Measurements from ENCODE around the gene CD151. TPM values are rescaled to one million over a fixed set of nuclear protein-coding genes. Genes with fewer than 3 reads are reported as not detected.

The CD151 gene
- total and polyA plus RNA-seq, 2 experiments from 2014 or later = 62.9 to 109 TPM

DNA sequence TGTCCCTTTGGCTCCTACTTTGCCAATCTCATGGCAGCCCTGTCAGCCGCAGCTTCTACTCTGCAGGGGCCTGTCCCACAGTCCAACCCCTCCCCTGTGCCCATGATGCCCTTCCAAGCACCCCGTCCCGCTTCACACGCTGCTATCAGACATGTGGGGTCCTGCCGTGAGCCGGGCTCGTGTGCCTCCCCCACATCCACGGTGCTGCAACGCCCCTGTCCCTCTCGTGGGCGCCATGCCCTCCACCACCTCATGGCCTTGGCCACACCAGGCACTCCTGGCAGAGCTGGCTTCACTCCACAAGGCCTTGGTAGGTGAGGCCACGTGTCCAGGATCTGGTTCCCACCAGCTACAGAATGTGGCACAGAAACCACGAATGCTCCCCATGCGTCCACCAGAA lies 54.8 kb downstream of the CD151 start (continued):
- no peak for TF ChIP-seq REST (IDR thresholded peaks at IDR 0.05; ENCODE audit: unreplicated experiment)

Small RNA genes within 50 kb of the gene (small RNA-seq; reads per million reads assigned to genes)
- not detected for gene SNORA52 (ENCODE audit: low replicate concordance)

Other genes starting within 250 kb of the CD151 start
- 13.8 and 17.3 TPM in 2 replicates for gene IRF7, start 217.0 kb upstream of the CD151 start, total RNA-seq (2014; rRNA removed; shearing (Covaris generic))
- 11.4 and 12.3 TPM in 2 replicates for gene IRF7, start 217.0 kb upstream of the CD151 start, polyA plus RNA-seq (2016; fragmentation: Nextera tagmentation; extraction: Ambion mirVana)
- gene CDHR5, start 208.0 kb upstream of the CD151 start, total RNA-seq (2014; rRNA removed; shearing (Covaris generic)) = not detected in 2 replicates
- not detected in 2 replicates for gene CDHR5, start 208.0 kb upstream of the CD151 start, polyA plus RNA-seq (2016; fragmentation: Nextera tagmentation; extraction: Ambion mirVana)
- gene SCT, start 205.8 kb upstream of the CD151 start, total RNA-seq (2014; rRNA removed; shearing (Covaris generic)) = not detected in 2 replicates
- gene SCT, start 205.8 kb upstream of the CD151 start, polyA plus RNA-seq (2016; fragmentation: Nextera tagmentation; extraction: Ambion mirVana) = 2.6 and 3.8 TPM in 2 replicates
- gene DRD4, start 195.7 kb upstream of the CD151 start, total RNA-seq (2014; rRNA removed; shearing (Covaris generic)) = 0.27 and 1.0 TPM in 2 replicates
- 1.3 and 1.8 TPM in 2 replicates for gene DRD4, start 195.7 kb upstream of the CD151 start, polyA plus RNA-seq (2016; fragmentation: Nextera tagmentation; extraction: Ambion mirVana)
- 33.5 and 42.6 TPM in 2 replicates for gene DEAF1, start 137.7 kb upstream of the CD151 start, total RNA-seq (2014; rRNA removed; shearing (Covaris generic))
- gene DEAF1, start 137.7 kb upstream of the CD151 start, polyA plus RNA-seq (2016; fragmentation: Nextera tagmentation; extraction: Ambion mirVana) = 47.8 and 49.3 TPM in 2 replicates
- 12.8 and 13.1 TPM in 2 replicates for gene TMEM80, start 137.1 kb upstream of the CD151 start, total RNA-seq (2014; rRNA removed; shearing (Covaris generic))
- 25.1 and 25.4 TPM in 2 replicates for gene TMEM80, start 137.1 kb upstream of the CD151 start, polyA plus RNA-seq (2016; fragmentation: Nextera tagmentation; extraction: Ambion mirVana)
- 34.1 and 38.7 TPM in 2 replicates for gene EPS8L2, start 126.7 kb upstream of the CD151 start, total RNA-seq (2014; rRNA removed; shearing (Covaris generic))
- gene EPS8L2, start 126.7 kb upstream of the CD151 start, polyA plus RNA-seq (2016; fragmentation: Nextera tagmentation; extraction: Ambion mirVana) = 56.5 and 59.4 TPM in 2 replicates
- 339 and 353 TPM in 2 replicates for gene TALDO1, start 85.5 kb upstream of the CD151 start, total RNA-seq (2014; rRNA removed; shearing (Covaris generic))
- 402 and 411 TPM in 2 replicates for gene TALDO1, start 85.5 kb upstream of the CD151 start, polyA plus RNA-seq (2016; fragmentation: Nextera tagmentation; extraction: Ambion mirVana)
- 28.0 and 51.0 TPM in 2 replicates for gene GATD1, start 55.5 kb upstream of the CD151 start, total RNA-seq (2014; rRNA removed; shearing (Covaris generic))
- gene GATD1, start 55.5 kb upstream of the CD151 start, polyA plus RNA-seq (2016; fragmentation: Nextera tagmentation; extraction: Ambion mirVana) = 39.3 and 44.9 TPM in 2 replicates
- 3.1 and 5.5 TPM in 2 replicates for gene CEND1, start 42.9 kb upstream of the CD151 start, total RNA-seq (2014; rRNA removed; shearing (Covaris generic))
- gene CEND1, start 42.9 kb upstream of the CD151 start, polyA plus RNA-seq (2016; fragmentation: Nextera tagmentation; extraction: Ambion mirVana) = 4.8 and 5.7 TPM in 2 replicates
- 41.2 and 46.4 TPM in 2 replicates for gene SLC25A22, start 34.7 kb upstream of the CD151 start, total RNA-seq (2014; rRNA removed; shearing (Covaris generic))
- gene SLC25A22, start 34.7 kb upstream of the CD151 start, polyA plus RNA-seq (2016; fragmentation: Nextera tagmentation; extraction: Ambion mirVana) = 20.2 and 21.0 TPM in 2 replicates
- 26.0 and 37.6 TPM in 2 replicates for gene PIDD1, start 27.7 kb upstream of the CD151 start, total RNA-seq (2014; rRNA removed; shearing (Covaris generic))
- gene PIDD1, start 27.7 kb upstream of the CD151 start, polyA plus RNA-seq (2016; fragmentation: Nextera tagmentation; extraction: Ambion mirVana) = 22.7 and 25.6 TPM in 2 replicates
- gene RPLP2, start 23.0 kb upstream of the CD151 start, total RNA-seq (2014; rRNA removed; shearing (Covaris generic)) = 428 and 518 TPM in 2 replicates
- gene RPLP2, start 23.0 kb upstream of the CD151 start, polyA plus RNA-seq (2016; fragmentation: Nextera tagmentation; extraction: Ambion mirVana) = 1,782 and 2,023 TPM in 2 replicates
- 33.4 and 45.6 TPM in 2 replicates for gene PNPLA2, start 14.0 kb upstream of the CD151 start, total RNA-seq (2014; rRNA removed; shearing (Covaris generic))
- gene PNPLA2, start 14.0 kb upstream of the CD151 start, polyA plus RNA-seq (2016; fragmentation: Nextera tagmentation; extraction: Ambion mirVana) = 31.1 and 32.3 TPM in 2 replicates
- gene CRACR2B, start 5.0 kb upstream of the CD151 start, total RNA-seq (2014; rRNA removed; shearing (Covaris generic)) = 58.0 and 64.1 TPM in 2 replicates
- 55.9 and 59.4 TPM in 2 replicates for gene CRACR2B, start 5.0 kb upstream of the CD151 start, polyA plus RNA-seq (2016; fragmentation: Nextera tagmentation; extraction: Ambion mirVana)
- gene POLR2L, start 9.6 kb downstream of the CD151 start, total RNA-seq (2014; rRNA removed; shearing (Covaris generic)) = 32.2 and 34.0 TPM in 2 replicates
- 369 TPM in 2 replicates for gene POLR2L, start 9.6 kb downstream of the CD151 start, polyA plus RNA-seq (2016; fragmentation: Nextera tagmentation; extraction: Ambion mirVana)
- gene TSPAN4, start 9.9 kb downstream of the CD151 start, total RNA-seq (2014; rRNA removed; shearing (Covaris generic)) = 145 and 150 TPM in 2 replicates
- gene TSPAN4, start 9.9 kb downstream of the CD151 start, polyA plus RNA-seq (2016; fragmentation: Nextera tagmentation; extraction: Ambion mirVana) = 76.8 and 88.4 TPM in 2 replicates
- gene CHID1, start 77.9 kb downstream of the CD151 start, total RNA-seq (2014; rRNA removed; shearing (Covaris generic)) = 51.2 and 67.3 TPM in 2 replicates
- 54.1 and 55.4 TPM in 2 replicates for gene CHID1, start 77.9 kb downstream of the CD151 start, polyA plus RNA-seq (2016; fragmentation: Nextera tagmentation; extraction: Ambion mirVana)
- 36.4 and 47.5 TPM in 2 replicates for gene AP2A2, start 92.9 kb downstream of the CD151 start, total RNA-seq (2014; rRNA removed; shearing (Covaris generic))
- 23.7 and 28.4 TPM in 2 replicates for gene AP2A2, start 92.9 kb downstream of the CD151 start, polyA plus RNA-seq (2016; fragmentation: Nextera tagmentation; extraction: Ambion mirVana)
- not detected in 2 replicates for gene MUC6, start 203.8 kb downstream of the CD151 start, total RNA-seq (2014; rRNA removed; shearing (Covaris generic))
- not detected in 2 replicates for gene MUC6, start 203.8 kb downstream of the CD151 start, polyA plus RNA-seq (2016; fragmentation: Nextera tagmentation; extraction: Ambion mirVana)
- not detected in 2 replicates for gene MUC2, start 241.9 kb downstream of the CD151 start, total RNA-seq (2014; rRNA removed; shearing (Covaris generic))
- gene MUC2, start 241.9 kb downstream of the CD151 start, polyA plus RNA-seq (2016; fragmentation: Nextera tagmentation; extraction: Ambion mirVana) = not detected in 2 replicates